Astrocyte of the hippocampus (primary cell): ENCODE measurements around the gene TTBK2.

Experiments
- DNase-seq: peaks from one replicate; pipeline ENCODE4 v3.0.0; 2011; ENCODE audit warnings: low read depth, low spot score

The TTBK2 gene

GRCh38 chr15:42693942-42694341 lies 226.6 kb downstream of the TTBK2 start:
- DNase-seq: no peak

- no peak for DNase-seq
Observed at GRCh38 chr15:42693496-42693895, 227.1 kb downstream of the TTBK2 start.

GRCh38 chr15:42692997-42693396 lies 227.6 kb downstream of the TTBK2 start:
- no peak for DNase-seq

GRCh38 chr15:42692536-42692935 lies 228.0 kb downstream of the TTBK2 start:
- DNase-seq: no peak

- no peak for DNase-seq
Observed at GRCh38 chr15:42691770-42692169, 228.8 kb downstream of the TTBK2 start.

- no peak for DNase-seq
Observed at GRCh38 chr15:42691308-42691707, 229.3 kb downstream of the TTBK2 start.
